ENCODE measurements around the gene TRMT2B.
"Not testable (repeated sequence)": the region's sequence is repeated elsewhere in the genome, so short reads cannot be mapped to it uniquely, and the experiment has no call there.

TRMT2B gene

GRCh38 chrX:101025126-101025525 is 26.8 kb downstream of the TRMT2B start:
- Histone ChIP-seq H3K9me3 (ENCODE audit: insufficient read depth, low read depth, low read length) (no peaks in the 10 kb centered on the region), H3K9me2 (replicated peaks; ENCODE audit: low read depth, low read length) (no peaks in the 10 kb centered on the region)

GRCh38 chrX:101022020-101022419 is 29.9 kb downstream of the TRMT2B start:
- no peaks in the 10 kb centered on the region for H4K20me1 ChIP-seq (ENCODE audit: insufficient read depth, low read length, poor library complexity, severe bottlenecking)
- no peak overlapping the region for H3K9ac ChIP-seq (ENCODE audit: low read depth, low read length, poor library complexity, severe bottlenecking)
- no peaks in the 10 kb centered on the region for H3K27me3 ChIP-seq (ENCODE audit: insufficient read depth, low read length, poor library complexity, severe bottlenecking)
- TF ChIP-seq CTCF (conservative IDR thresholded peaks at IDR 0.05; ENCODE audit: low read length) (no peak), EZH2phosphoT487 (IDR thresholded peaks at IDR 0.05; ENCODE audit: borderline replicate concordance) (no peak)
- H3K79me2 ChIP-seq (ENCODE audit: insufficient read depth, low read length) = no peaks in the 10 kb centered on the region
- no peaks in the 10 kb centered on the region for H3K4me1 ChIP-seq (ENCODE audit: insufficient read depth, low read length, poor library complexity, severe bottlenecking)
- peaks cover 27% of the 10 kb centered on the region; the same call in 1 of the 2 replicates for H3K36me3 ChIP-seq (ENCODE audit: insufficient read depth, low read length)
- H3K4me3 ChIP-seq (ENCODE audit: low read length, poor library complexity, severe bottlenecking) = no peak overlapping the region
- no peak overlapping the region for H3K4me2 ChIP-seq (ENCODE audit: low read depth, low read length, poor library complexity, severe bottlenecking)
- no peak overlapping the region for H2AFZ ChIP-seq (ENCODE audit: low read length)
- no peaks in the 10 kb centered on the region for H3K9me2 ChIP-seq (replicated peaks; ENCODE audit: low read depth, low read length)
- H3K9me3 ChIP-seq (ENCODE audit: insufficient read depth, low read depth, low read length) = no peaks in the 10 kb centered on the region
- H3F3A ChIP-seq (ENCODE audit: low read depth) = no peaks in the 10 kb centered on the region

More at GRCh38 chrX:101025126-101025525, 26.8 kb downstream of the TRMT2B start:
- no peak for TF ChIP-seq EZH2phosphoT487 (IDR thresholded peaks at IDR 0.05; ENCODE audit: borderline replicate concordance)
- no peak for TF ChIP-seq CTCF (conservative IDR thresholded peaks at IDR 0.05; ENCODE audit: low read length)
- H2AFZ ChIP-seq (ENCODE audit: low read length) = no peak overlapping the region
- no peaks in the 10 kb centered on the region for H3K79me2 ChIP-seq (ENCODE audit: insufficient read depth, low read length)
- H3K27me3 ChIP-seq (ENCODE audit: insufficient read depth, low read length, poor library complexity, severe bottlenecking) = no peaks in the 10 kb centered on the region
- no peaks in the 10 kb centered on the region for H3F3A ChIP-seq (ENCODE audit: low read depth)
- no peaks in the 10 kb centered on the region for H3K4me1 ChIP-seq (ENCODE audit: insufficient read depth, low read length, poor library complexity, severe bottlenecking)
- no peaks in the 10 kb centered on the region for H4K20me1 ChIP-seq (ENCODE audit: insufficient read depth, low read length, poor library complexity, severe bottlenecking)
- H3K4me3 ChIP-seq (ENCODE audit: low read length, poor library complexity, severe bottlenecking) = no peak overlapping the region
- peaks cover 25% of the 10 kb centered on the region; the same call in 1 of the 2 replicates for H3K36me3 ChIP-seq (ENCODE audit: insufficient read depth, low read length)
- no peak overlapping the region for H3K4me2 ChIP-seq (ENCODE audit: low read depth, low read length, poor library complexity, severe bottlenecking)
- H3K9ac ChIP-seq (ENCODE audit: low read depth, low read length, poor library complexity, severe bottlenecking) = no peak overlapping the region

GRCh38 chrX:101012031-101012430 is 39.9 kb downstream of the TRMT2B start:
- not testable (repeated sequence) for H3K9me3 ChIP-seq (ENCODE audit: insufficient read depth, low read depth, low read length)
- H3K36me3 ChIP-seq (ENCODE audit: insufficient read depth, low read length) = peaks cover 13% of the 10 kb centered on the region; the same call in 1 of the 2 replicates

GRCh38 chrX:101009090-101009489 is 42.8 kb downstream of the TRMT2B start:
- Histone ChIP-seq H3K9ac (ENCODE audit: low read depth, low read length, poor library complexity, severe bottlenecking) (no peak overlapping the region), H3K9me3 (ENCODE audit: insufficient read depth, low read depth, low read length) (no peaks in the 10 kb centered on the region), H4K20me1 (ENCODE audit: insufficient read depth, low read length, poor library complexity, severe bottlenecking) (no peaks in the 10 kb centered on the region), H3K27me3 (ENCODE audit: insufficient read depth, low read length, poor library complexity, severe bottlenecking) (no peaks in the 10 kb centered on the region), H3K4me1 (ENCODE audit: insufficient read depth, low read length, poor library complexity, severe bottlenecking) (no peaks in the 10 kb centered on the region), H3K4me3 (ENCODE audit: low read length, poor library complexity, severe bottlenecking) (no peak overlapping the region), H3F3A (ENCODE audit: low read depth) (no peaks in the 10 kb centered on the region), H3K4me2 (ENCODE audit: low read depth, low read length, poor library complexity, severe bottlenecking) (no peak overlapping the region), H3K36me3 (ENCODE audit: insufficient read depth, low read length) (peaks cover 10% of the 10 kb centered on the region; the same call in 1 of the 2 replicates), H3K9me2 (replicated peaks; ENCODE audit: low read depth, low read length) (no peaks in the 10 kb centered on the region), H2AFZ (ENCODE audit: low read length) (no peak overlapping the region), H3K79me2 (ENCODE audit: insufficient read depth, low read length) (no peaks in the 10 kb centered on the region)
- TF ChIP-seq CTCF (conservative IDR thresholded peaks at IDR 0.05; ENCODE audit: low read length) = no peak
- TF ChIP-seq EZH2phosphoT487 (IDR thresholded peaks at IDR 0.05; ENCODE audit: borderline replicate concordance) = no peak

More at GRCh38 chrX:101012031-101012430, 39.9 kb downstream of the TRMT2B start:
- not testable (repeated sequence) for H3K4me2 ChIP-seq (ENCODE audit: low read depth, low read length, poor library complexity, severe bottlenecking); H3K79me2 ChIP-seq (ENCODE audit: insufficient read depth, low read length); H4K20me1 ChIP-seq (ENCODE audit: insufficient read depth, low read length, poor library complexity, severe bottlenecking); H3K27me3 ChIP-seq (ENCODE audit: insufficient read depth, low read length, poor library complexity, severe bottlenecking); H3K9me2 ChIP-seq (replicated peaks; ENCODE audit: low read depth, low read length); H3K9ac ChIP-seq (ENCODE audit: low read depth, low read length, poor library complexity, severe bottlenecking); H3K4me1 ChIP-seq (ENCODE audit: insufficient read depth, low read length, poor library complexity, severe bottlenecking); H3K4me3 ChIP-seq (ENCODE audit: low read length, poor library complexity, severe bottlenecking); H2AFZ ChIP-seq (ENCODE audit: low read length); H3F3A ChIP-seq (ENCODE audit: low read depth)

Measured in Loucy (cell line).